GM10847 (cell line): Measurements from ENCODE around the gene ZNF507.

ENCODE experiments used
- POLR2A ChIP-seq: IDR thresholded peaks from 2 replicates; pipeline ENCODE4 v1.6.1; 2011; ENCODE audit not compliant: insufficient read length; ENCODE audit errors: extremely low read depth

ZNF507 gene

DNA sequence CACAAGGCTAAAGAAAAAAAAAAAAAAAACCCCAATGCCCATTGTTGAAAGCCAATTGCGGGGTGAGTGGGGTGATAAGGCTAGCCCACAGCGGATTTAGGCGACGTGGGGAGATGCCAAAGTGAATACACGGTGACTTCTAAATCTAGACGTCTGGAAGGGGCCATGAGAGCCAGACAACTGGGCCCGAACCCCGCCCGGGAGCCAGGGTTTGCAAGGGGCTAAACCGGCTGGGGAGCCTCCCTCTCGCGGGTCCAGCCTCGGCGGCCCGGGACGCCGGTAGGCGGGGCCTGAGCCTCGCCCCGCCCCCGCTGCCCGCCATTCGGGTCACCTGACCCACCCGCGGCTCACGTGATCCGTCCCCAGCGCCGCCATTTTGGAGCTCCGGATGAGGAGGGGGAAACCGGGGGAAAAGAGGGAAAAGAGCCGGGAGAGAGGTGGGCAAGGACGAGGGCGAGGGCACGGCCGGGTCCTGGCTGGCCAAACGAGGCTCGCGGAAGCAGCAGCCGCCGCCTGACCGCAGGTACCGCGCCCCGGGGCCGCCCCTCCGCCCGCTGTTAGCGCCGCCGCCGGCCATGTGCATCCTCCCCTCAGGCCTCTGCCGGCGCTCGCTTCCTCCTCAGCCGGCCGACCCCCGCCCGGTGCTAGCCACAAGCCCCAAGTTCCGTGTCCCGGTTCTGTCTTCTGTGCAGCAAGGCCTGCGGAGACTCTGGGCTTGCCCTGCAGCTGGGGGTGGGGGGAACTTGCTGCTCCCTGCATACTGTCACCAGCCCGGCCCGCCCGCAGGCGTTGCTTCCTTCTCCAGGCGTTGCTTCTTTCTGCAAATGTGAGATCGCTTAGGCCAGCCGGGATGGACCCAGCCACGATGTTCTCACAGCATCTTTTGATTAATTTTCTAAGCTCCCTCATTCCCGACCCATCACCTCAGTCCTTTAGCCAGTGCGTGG lies at the start of gene ZNF507:
TSS of gene ZNF507 (plus strand) at position 350 of the 947 bp plus-strand sequence. CDS start 7,221 bp downstream, outside the sequence.
- TF ChIP-seq POLR2A, result no peak

DNA sequence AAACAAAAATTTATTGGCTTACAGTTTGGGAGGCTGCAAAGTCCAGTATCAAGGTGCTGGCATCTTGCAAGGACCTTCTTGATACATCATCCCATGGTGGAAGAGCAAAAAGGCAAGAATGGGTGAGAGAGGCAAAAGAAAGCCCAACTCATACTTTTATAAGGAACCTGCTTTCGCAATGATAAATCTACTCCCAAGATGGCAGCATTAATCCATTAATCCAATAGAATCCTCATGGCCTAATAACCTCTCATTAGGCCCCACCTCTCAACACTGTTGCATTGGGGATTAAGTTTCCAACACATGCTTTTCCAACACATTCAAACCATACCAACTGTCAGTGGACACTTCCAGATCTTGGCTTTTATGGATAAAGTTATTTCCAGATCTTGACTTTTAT lies 48.7 kb upstream of the ZNF507 start:
- no peak for TF ChIP-seq POLR2A

GRCh38 chr19:32302778-32303177 lies 42.6 kb upstream of the ZNF507 start:
- no peak for TF ChIP-seq POLR2A

GRCh38 chr19:32303193-32303592 lies 42.2 kb upstream of the ZNF507 start:
- TF ChIP-seq POLR2A, result no peak

GRCh38 chr19:32307591-32307990 lies 37.8 kb upstream of the ZNF507 start:
- TF ChIP-seq POLR2A, result no peak

DNA sequence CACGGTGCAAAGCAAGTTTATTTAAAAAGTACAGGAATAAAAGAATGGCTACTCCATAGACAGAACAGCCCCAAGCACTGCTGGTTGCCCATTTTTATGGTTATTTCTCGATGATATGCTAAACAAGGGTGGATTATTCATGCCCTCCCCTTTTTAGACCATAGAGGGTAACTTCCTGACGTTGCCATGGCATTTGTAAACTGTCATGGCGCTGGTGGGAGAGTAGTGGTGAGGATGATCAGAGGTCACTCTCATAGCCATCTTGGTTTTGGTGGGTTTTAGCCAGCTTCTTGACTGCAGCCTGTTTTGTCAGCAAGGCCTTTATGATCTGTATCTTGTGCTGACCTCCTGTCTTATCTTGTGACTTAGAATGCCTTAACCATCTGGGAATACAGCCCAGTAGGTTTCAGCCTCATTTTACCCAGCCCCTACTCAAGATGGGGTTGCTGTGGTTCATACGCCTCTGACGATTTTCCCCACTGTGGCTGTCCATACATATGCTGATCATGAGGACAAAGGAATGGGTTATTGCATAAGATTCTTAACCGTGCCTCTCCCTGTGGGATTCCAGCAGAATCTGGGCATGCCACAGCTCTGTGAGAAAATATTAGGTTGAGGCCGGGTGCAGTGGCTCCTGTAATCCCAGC lies 36.9 kb upstream of the ZNF507 start:
- no peak for TF ChIP-seq POLR2A

DNA sequence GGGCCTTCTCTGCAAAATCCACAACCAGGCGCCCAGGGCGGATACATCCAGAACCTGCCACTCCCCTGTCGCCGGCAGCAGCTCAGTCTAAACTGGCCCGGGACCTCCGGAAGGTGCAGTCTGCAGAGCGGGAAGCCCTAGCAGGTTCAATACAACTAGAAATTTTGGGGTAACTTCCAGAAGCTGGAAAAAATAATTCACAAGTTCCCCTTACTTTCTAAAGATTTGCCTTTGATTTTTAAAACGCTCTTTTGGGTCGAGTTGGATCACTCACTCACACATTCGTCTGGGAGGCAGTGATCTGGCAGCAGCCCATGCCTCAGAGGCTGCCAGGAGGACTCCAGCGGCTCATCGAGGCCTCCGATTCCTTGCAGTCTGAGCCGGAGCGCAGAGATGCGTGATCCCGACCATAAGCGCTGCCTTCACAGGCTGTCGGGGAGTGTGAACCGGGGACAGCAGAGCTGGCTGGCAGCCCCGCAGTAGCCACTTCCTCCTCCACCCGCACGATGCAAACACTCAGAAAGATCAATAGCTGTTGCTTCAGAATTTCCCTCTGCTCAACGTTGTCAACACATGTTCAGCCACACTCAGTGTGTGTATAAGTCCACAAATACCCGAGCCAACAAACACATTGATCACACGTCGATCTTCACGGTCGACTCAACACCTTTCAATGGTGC lies 35.6 kb upstream of the ZNF507 start:
- TF ChIP-seq POLR2A, result no peak

GRCh38 chr19:32311371-32311770 lies 34.0 kb upstream of the ZNF507 start:
- no peak for TF ChIP-seq POLR2A

DNA sequence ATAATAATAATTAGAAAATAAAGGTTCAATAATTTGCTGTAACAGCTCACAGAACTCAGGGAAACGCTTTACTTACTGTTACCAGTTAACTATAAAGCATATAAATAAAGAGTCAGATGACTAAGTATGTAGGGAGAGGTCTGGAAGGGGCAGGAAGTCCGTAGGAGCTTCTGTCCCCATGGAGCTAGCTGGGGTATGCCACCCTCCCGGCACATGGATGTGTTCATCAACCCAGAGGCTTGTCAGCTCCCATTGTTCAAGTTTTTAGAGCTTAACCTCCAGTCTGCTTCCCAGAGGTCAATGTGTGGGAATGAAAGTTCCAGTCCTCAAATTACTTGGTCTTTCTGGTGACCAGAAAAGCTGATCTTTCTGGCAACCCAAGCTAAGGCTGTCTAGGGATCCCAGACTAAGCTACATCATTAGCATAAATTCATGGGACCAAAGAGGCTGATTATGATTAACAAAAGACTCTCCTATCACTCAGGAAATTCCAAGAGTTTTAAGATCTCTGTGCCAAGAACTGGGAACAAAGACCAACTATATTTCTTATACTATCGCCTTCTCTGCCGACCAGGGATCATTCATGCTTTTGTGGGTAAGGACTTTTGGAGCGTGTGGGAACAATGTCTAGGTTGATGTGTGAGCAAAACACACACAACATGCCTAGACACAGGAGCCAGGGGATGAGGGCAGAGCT lies 31.7 kb upstream of the ZNF507 start:
- no peak for TF ChIP-seq POLR2A

- no peak for TF ChIP-seq POLR2A
Observed at GRCh38 chr19:32316034-32316433, 29.4 kb upstream of the ZNF507 start.

- no peak for TF ChIP-seq POLR2A
Observed at GRCh38 chr19:32317086-32317485, 28.3 kb upstream of the ZNF507 start.

- TF ChIP-seq POLR2A, result no peak
Observed at GRCh38 chr19:32318884-32319520, 26.4 kb upstream of the ZNF507 start.

DNA sequence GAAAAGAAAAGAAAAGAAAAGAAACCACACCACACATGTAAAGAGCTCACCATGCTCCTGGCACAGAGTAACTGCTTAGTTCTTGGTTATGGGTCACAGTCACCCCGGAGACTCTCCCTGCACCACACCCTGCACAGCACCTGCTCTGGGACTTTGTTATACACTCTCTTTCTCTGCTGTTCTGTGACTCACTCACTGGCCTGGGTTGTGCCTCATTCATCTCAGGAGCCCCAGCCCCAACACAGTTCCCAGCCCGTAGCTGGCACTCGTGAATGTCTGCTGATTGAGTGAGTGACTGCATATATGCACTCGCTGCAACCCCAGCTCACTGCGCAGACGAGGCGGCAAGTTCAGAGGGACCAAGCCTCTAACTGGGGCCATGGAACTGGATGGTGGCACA lies 22.9 kb upstream of the ZNF507 start:
- no peak for TF ChIP-seq POLR2A

- TF ChIP-seq POLR2A, result no peak
Observed at GRCh38 chr19:32324631-32325285, 20.7 kb upstream of the ZNF507 start.
